ENCODE measurements around the gene CNN2. TPM values are rescaled to one million over a fixed set of nuclear protein-coding genes. Genes with fewer than 3 reads are reported as not detected.

The CNN2 gene
- total RNA-seq, 4 donors from 2014 or later: 69.9 to 122 (median 79.4) TPM

DNA sequence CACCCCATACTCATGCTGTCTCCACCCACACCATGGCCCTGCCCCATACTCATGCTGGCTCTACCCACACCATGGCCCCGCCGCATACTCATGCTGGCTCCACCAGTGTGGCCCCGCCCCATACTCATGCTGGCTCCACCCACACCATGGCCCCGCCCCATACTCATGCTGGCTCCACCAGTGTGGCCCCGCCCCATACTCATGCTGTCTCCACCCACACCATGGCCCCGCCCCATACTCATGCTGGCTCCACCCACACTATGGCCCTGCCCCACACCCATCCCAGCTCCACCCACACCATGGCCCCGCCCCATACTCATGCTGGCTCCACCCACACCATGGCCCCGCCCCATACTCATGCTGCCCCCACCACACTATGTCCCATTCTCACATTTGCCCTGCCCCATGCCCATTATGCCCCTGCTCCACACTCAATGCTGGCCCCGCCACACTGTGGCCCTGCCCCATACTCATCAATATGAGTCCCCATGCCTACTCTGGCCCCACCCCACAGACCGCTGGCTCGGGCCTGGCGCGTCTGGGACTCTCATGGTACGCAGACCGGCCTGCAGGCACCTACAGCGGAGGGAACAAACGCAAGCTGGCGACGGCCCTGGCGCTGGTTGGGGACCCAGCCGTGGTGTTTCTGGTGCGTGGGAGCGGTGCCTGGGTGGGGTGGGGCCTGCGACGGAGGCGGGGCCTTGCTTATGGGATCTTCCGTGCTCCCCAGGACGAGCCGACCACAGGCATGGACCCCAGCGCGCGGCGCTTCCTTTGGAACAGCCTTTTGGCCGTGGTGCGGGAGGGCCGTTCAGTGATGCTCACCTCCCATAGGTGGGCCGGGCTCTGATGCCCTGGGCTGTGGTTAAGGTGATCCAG, 36.9 kb downstream of the CNN2 start:
- H3K4me1 ChIP-seq: peaks cover 0 to 35% (median 17%) of the 10 kb centered on the region in 4 donors
- peaks cover 0 to 13% (median 0%) of the 10 kb centered on the region in 3 donors for H3K36me3 ChIP-seq
- H3K27ac ChIP-seq: no peak overlapping the region
- no peak overlapping the region for H3K4me3 ChIP-seq
- no peak for TF ChIP-seq CTCF (IDR thresholded peaks at IDR 0.05)
- H3K27me3 ChIP-seq: peaks cover 0 to 31% of the 10 kb centered on the region in 2 donors
- H3K9me3 ChIP-seq: peaks cover 0 to 30% (median 2%) of the 10 kb centered on the region in 4 donors
- WGBS, 2 donors: 73 to 90% methylated on average over 24 to 26 of the region's 37 CpGs
- DNase-seq (ENCODE audit: low spot score in 2 of 2): no peak

GRCh38 chr19:1063909-1064660, 37.7 kb downstream of the CNN2 start:
- Histone ChIP-seq H3K4me3 (no peak overlapping the region), H3K36me3 (peaks cover 0 to 5% (median 0%) of the 10 kb centered on the region in 3 donors), H3K4me1 (peaks cover 0 to 38% (median 17%) of the 10 kb centered on the region in 4 donors), H3K27me3 (peaks cover 0 to 39% of the 10 kb centered on the region in 2 donors), H3K9me3 (peaks cover 0 to 22% (median 0%) of the 10 kb centered on the region in 4 donors), H3K27ac (no peak overlapping the region)
- DNase-seq (ENCODE audit: low spot score in 2 of 2): no peak
- no peak for TF ChIP-seq POLR2A (IDR thresholded peaks at IDR 0.05)
- no peak for TF ChIP-seq CTCF (IDR thresholded peaks at IDR 0.05)
- TF ChIP-seq EP300 (IDR thresholded peaks at IDR 0.05): no peak
- 71 to 82% methylated on average over 36 to 37 of the region's 37 CpGs for WGBS, 2 donors

DNA sequence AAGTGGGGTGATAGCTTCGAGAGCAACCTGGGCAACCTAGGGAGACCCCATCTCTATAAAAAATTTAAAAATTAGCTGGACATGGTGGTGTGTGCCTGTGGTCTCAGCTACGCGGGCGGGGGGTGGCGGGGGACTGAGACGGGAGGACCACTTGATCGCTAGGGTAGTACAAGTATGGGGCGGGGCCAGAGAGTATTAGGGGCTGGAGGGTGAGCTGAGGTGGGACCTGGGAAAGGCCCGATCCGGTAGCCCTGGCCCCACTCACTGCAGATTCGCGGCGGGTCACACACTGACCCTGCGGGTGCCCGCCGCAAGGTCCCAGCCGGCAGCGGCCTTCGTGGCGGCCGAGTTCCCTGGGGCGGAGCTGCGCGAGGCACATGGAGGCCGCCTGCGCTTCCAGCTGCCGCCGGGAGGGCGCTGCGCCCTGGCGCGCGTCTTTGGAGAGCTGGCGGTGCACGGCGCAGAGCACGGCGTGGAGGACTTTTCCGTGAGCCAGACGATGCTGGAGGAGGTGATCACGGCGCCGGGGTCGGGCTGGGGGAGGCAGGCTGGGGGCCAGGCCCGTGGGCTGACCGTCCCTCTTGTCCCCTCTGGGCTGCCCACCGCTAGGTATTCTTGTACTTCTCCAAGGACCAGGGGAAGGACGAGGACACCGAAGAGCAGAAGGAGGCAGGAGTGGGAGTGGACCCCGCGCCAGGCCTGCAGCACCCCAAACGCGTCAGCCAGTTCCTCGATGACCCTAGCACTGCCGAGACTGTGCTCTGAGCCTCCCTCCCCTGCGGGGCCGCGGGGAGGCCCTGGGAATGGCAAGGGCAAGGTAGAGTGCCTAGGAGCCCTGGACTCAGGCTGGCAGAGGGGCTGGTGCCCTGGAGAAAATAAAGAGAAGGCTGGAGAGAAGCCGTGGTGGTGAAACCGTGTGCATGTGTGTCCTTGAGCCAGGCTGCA, 38.5 kb downstream of the CNN2 start:
- Histone ChIP-seq H3K27ac (no peak overlapping the region), H3K27me3 (peaks cover under 1 to 47% of the 10 kb centered on the region in 2 donors), H3K9me3 (peaks cover 0 to 14% (median 0%) of the 10 kb centered on the region in 4 donors), H3K36me3 (no peaks in the 10 kb centered on the region), H3K4me3 (no peak overlapping the region), H3K4me1 (peaks cover 0 to 46% (median 17%) of the 10 kb centered on the region in 4 donors)
- 10 to 14% methylated on average over 32 to 56 of the region's 60 CpGs for WGBS, 2 donors
- no peak for TF ChIP-seq POLR2A (IDR thresholded peaks at IDR 0.05)
- TF ChIP-seq CTCF (IDR thresholded peaks at IDR 0.05): peak; percentile 64 to 86 (median 78)
- peak in 1 of 2 donors; percentile 53 for DNase-seq (ENCODE audit: low spot score in 2 of 2)

GRCh38 chr19:1065606-1066109, 39.2 kb downstream of the CNN2 start:
- Histone ChIP-seq H3K27ac (no peak overlapping the region), H3K27me3 (peaks cover 2 to 55% of the 10 kb centered on the region in 2 donors), H3K4me1 (peaks cover 0 to 53% (median 17%) of the 10 kb centered on the region in 4 donors), H3K4me3 (no peak overlapping the region), H3K36me3 (no peaks in the 10 kb centered on the region), H3K9me3 (peaks cover 0 to 6% (median 0%) of the 10 kb centered on the region in 4 donors)
- DNase-seq (ENCODE audit: low spot score in 2 of 2): no peak
- WGBS, 2 donors: 21 to 59% methylated on average over 6 to 13 of the region's 17 CpGs
- TF ChIP-seq CTCF (IDR thresholded peaks at IDR 0.05): no peak
- no peak for TF ChIP-seq EP300 (IDR thresholded peaks at IDR 0.05)
- no peak for TF ChIP-seq POLR2A (IDR thresholded peaks at IDR 0.05)
